ENCODE results near the gene GALNS. TPM values are rescaled to one million over a fixed set of nuclear protein-coding genes. Genes with fewer than 3 reads are reported as not detected.

Gene GALNS
- total and polyA plus RNA-seq, 11 donors = 10.7 to 22.7 (median 14.1) TPM

- TF ChIP-seq POLR2A (IDR thresholded peaks at IDR 0.05) (no peak), CTCF (IDR thresholded peaks at IDR 0.05) (no peak)
- H3K27me3 ChIP-seq = no peaks in the 10 kb centered on the region
- no peak for ATAC-seq
- intact Hi-C loops (cut with DNase I) = loop anchor here in 3 of 10 donors (5.0 to 10.0 kb wide), 3 partner anchors 43 to 362 kb away; partner anchors contain the start of genes ZNF778 (in 2 of the 3) and APRT (in 1 of the 3)
- no peak for DNase-seq
- peak overlapping the region in 1 of 12 donors; percentile 73 for H3K4me3 ChIP-seq
- peaks cover 0 to 27% (median 16%) of the 10 kb centered on the region in 9 donors for H3K36me3 ChIP-seq
- peak overlapping the region in 1 of 12 donors; percentile 75 for H3K27ac ChIP-seq
- peaks cover 0 to 52% (median 21%) of the 10 kb centered on the region in 12 donors for H3K4me1 ChIP-seq
- no peaks in the 10 kb centered on the region for H3K9me3 ChIP-seq
- WGBS, 4 donors = 88 to 92% (median 91%) methylated on average over 8 of the region's 8 CpGs
Observed at GRCh38 chr16:88855176-88855575, 1.6 kb downstream of the GALNS start.

GRCh38 chr16:88854306-88855111, 2.2 kb downstream of the GALNS start:
- no peaks in the 10 kb centered on the region for H3K27me3 ChIP-seq
- no peaks in the 10 kb centered on the region for H3K9me3 ChIP-seq
- DNase-seq (no peak), ATAC-seq (no peak)
- peaks cover 0 to 52% (median 21%) of the 10 kb centered on the region in 12 donors for H3K4me1 ChIP-seq
- H3K4me3 ChIP-seq = no peak overlapping the region
- TF ChIP-seq CTCF (IDR thresholded peaks at IDR 0.05) (no peak), POLR2A (IDR thresholded peaks at IDR 0.05) (no peak)
- peak overlapping the region in 1 of 12 donors; percentile 75 for H3K27ac ChIP-seq
- intact Hi-C loops (cut with DNase I) = loop anchor here in 3 of 10 donors (5.0 to 10.0 kb wide), 3 partner anchors 42 to 363 kb away; partner anchors contain the start of genes ZNF778 (in 2 of the 3) and APRT (in 1 of the 3)
- WGBS, 4 donors = 73 to 80% (median 79%) methylated on average over 16 to 20 of the region's 20 CpGs
- peaks cover 0 to 27% (median 11%) of the 10 kb centered on the region in 9 donors for H3K36me3 ChIP-seq

GRCh38 chr16:88853325-88853941, 3.3 kb downstream of the GALNS start:
- intact Hi-C loops (cut with DNase I) = loop anchor here in 1 of 10 donors (10.0 kb wide), 1 partner anchor 361 kb away; the partner anchor contains the start of gene ZNF778
- Histone ChIP-seq H3K4me1 (peaks cover 0 to 45% (median 19%) of the 10 kb centered on the region in 12 donors), H3K27ac (no peak overlapping the region), H3K9me3 (no peaks in the 10 kb centered on the region), H3K36me3 (peaks cover 0 to 18% (median under 1%) of the 10 kb centered on the region in 9 donors), H3K4me3 (no peak overlapping the region), H3K27me3 (no peaks in the 10 kb centered on the region)
- ATAC-seq = no peak
- WGBS, 4 donors = 77 to 87% (median 84%) methylated on average over 15 to 17 of the region's 17 CpGs
- TF ChIP-seq CTCF (IDR thresholded peaks at IDR 0.05) = no peak
- TF ChIP-seq POLR2A (IDR thresholded peaks at IDR 0.05) = no peak
- no peak for DNase-seq

- H3K27me3 ChIP-seq = no peaks in the 10 kb centered on the region
- H3K27ac ChIP-seq = no peak overlapping the region
- ATAC-seq (no peak), DNase-seq (no peak)
- WGBS, 4 donors = 92 to 99% (median 94%) methylated on average over 16 to 19 of the region's 19 CpGs
- H3K4me3 ChIP-seq = no peak overlapping the region
- H3K36me3 ChIP-seq = peaks cover 0 to 19% (median 3%) of the 10 kb centered on the region in 9 donors
- H3K9me3 ChIP-seq = no peaks in the 10 kb centered on the region
- intact Hi-C loops (cut with DNase I) = loop anchor here in 1 of 10 donors (10.0 kb wide), 1 partner anchor 363 kb away; the partner anchor contains the start of gene ZNF778
- peaks cover 0 to 36% (median 11%) of the 10 kb centered on the region in 12 donors for H3K4me1 ChIP-seq
- TF ChIP-seq CTCF (IDR thresholded peaks at IDR 0.05) (no peak), POLR2A (IDR thresholded peaks at IDR 0.05) (no peak)
Observed at GRCh38 chr16:88851616-88852015, 5.1 kb downstream of the GALNS start.

All from heart left ventricle (tissue), 16 donors.